GM19455 (cell line): ENCODE data around the gene ASB10.

Experiments
- ATAC-seq: cut with Tn5 transposase; IDR thresholded peaks from one replicate; pipeline ENCODE4 v1.9.1; 2021; ENCODE audit not compliant: unreplicated experiment

The ASB10 gene

GRCh38 chr7:151166629-151167196 is 20.3 kb downstream of the ASB10 start:
- ATAC-seq, result no peak

- no peak for ATAC-seq
These were observed 25.3 kb downstream of the ASB10 start for GRCh38 chr7:151161757-151162156.

- no peak for ATAC-seq
These were observed 29.3 kb downstream of the ASB10 start for GRCh38 chr7:151157645-151158329.

- no peak for ATAC-seq
These were observed 34.2 kb downstream of the ASB10 start for GRCh38 chr7:151152643-151153513.

- no peak for ATAC-seq
These were observed 36.7 kb downstream of the ASB10 start for GRCh38 chr7:151150388-151150787.

GRCh38 chr7:151148319-151149259 is 38.5 kb downstream of the ASB10 start:
- no peak for ATAC-seq

- ATAC-seq, result no peak
These were observed 40.3 kb downstream of the ASB10 start for GRCh38 chr7:151146761-151147160.

- ATAC-seq, result no peak
These were observed 42.7 kb downstream of the ASB10 start for GRCh38 chr7:151144387-151144786.

GRCh38 chr7:151143261-151144015 is 43.6 kb downstream of the ASB10 start:
- no peak for ATAC-seq

- no peak for ATAC-seq
These were observed 44.4 kb downstream of the ASB10 start for GRCh38 chr7:151142686-151143040.

- no peak for ATAC-seq
These were observed 45.0 kb downstream of the ASB10 start for GRCh38 chr7:151141855-151142685.

GRCh38 chr7:151141311-151141854 is 45.7 kb downstream of the ASB10 start:
- ATAC-seq, result no peak

GRCh38 chr7:151140826-151141225 is 46.2 kb downstream of the ASB10 start:
- no peak for ATAC-seq

- ATAC-seq, result no peak
These were observed 47.3 kb downstream of the ASB10 start for GRCh38 chr7:151139791-151140190.

GRCh38 chr7:151139071-151139790 is 47.8 kb downstream of the ASB10 start:
- ATAC-seq, result no peak

- no peak for ATAC-seq
These were observed 48.7 kb downstream of the ASB10 start for GRCh38 chr7:151138153-151138851.

GRCh38 chr7:151137791-151138152 is 49.3 kb downstream of the ASB10 start:
- ATAC-seq, result no peak
